Measurements from ENCODE around the gene BRD9. TPM values are rescaled to one million over a fixed set of nuclear protein-coding genes. Genes with fewer than 3 reads are reported as not detected.

Gene BRD9
- total RNA-seq, 1 donor from 2014 or later = 37.7 TPM

DNA sequence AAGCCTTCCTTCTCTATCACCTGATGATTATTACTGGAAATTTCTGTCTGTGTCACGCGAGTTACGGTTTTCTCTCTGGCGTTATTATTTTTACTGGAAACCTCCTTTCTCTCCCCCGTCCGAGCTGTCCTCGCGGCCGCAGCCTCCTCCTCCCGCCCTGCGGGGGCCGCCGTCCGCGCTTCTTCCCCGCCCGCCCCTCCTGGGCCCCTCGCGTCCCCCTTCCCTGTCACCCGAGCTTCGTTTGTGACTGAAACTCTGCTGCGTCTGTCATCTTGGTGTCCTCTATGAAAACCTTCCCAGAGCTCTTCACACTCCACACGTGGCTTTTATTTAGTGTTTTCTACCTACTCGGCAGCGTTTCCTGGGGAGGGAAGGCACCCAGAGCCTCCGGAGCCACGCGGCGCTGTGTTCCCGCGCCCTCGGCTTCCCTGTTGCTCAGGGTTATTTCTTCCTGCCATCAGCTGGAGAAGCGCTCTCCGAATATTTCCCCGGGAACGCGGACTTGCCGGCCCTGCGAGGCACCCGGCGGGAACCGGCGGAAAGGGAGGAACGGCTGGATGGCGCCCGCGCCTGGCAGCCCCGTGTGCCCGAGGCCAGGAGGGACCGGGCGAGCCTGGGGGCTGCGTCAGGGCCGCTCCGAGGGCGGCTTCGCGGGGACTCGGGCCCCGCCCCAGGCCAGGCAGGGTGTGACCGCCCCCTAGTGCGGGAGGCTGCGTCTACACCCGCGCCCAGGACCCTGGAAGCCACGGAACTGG lies 34.0 kb upstream of the BRD9 start:
- Histone ChIP-seq H3K27me3 (ENCODE audit: low read depth) (peaks cover 28% of the 10 kb centered on the region), H3K36me3 (no peaks in the 10 kb centered on the region), H3K4me3 (peak overlapping the region; percentile 49), H3K27ac (peak overlapping the region; percentile 66), H3K9me3 (no peaks in the 10 kb centered on the region), H3K4me1 (peaks cover 8% of the 10 kb centered on the region)
- DNase-seq = no peak
- TF ChIP-seq, protein P1, sequence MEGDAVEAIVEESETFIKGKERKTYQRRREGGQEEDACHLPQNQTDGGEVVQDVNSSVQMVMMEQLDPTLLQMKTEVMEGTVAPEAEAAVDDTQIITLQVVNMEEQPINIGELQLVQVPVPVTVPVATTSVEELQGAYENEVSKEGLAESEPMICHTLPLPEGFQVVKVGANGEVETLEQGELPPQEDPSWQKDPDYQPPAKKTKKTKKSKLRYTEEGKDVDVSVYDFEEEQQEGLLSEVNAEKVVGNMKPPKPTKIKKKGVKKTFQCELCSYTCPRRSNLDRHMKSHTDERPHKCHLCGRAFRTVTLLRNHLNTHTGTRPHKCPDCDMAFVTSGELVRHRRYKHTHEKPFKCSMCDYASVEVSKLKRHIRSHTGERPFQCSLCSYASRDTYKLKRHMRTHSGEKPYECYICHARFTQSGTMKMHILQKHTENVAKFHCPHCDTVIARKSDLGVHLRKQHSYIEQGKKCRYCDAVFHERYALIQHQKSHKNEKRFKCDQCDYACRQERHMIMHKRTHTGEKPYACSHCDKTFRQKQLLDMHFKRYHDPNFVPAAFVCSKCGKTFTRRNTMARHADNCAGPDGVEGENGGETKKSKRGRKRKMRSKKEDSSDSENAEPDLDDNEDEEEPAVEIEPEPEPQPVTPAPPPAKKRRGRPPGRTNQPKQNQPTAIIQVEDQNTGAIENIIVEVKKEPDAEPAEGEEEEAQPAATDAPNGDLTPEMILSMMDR (IDR thresholded peaks at IDR 0.05) = peak; percentile 26
- intact Hi-C loops (cut with DNase I) = no loop called here
- ATAC-seq = peak; percentile 77 to 82

DNA sequence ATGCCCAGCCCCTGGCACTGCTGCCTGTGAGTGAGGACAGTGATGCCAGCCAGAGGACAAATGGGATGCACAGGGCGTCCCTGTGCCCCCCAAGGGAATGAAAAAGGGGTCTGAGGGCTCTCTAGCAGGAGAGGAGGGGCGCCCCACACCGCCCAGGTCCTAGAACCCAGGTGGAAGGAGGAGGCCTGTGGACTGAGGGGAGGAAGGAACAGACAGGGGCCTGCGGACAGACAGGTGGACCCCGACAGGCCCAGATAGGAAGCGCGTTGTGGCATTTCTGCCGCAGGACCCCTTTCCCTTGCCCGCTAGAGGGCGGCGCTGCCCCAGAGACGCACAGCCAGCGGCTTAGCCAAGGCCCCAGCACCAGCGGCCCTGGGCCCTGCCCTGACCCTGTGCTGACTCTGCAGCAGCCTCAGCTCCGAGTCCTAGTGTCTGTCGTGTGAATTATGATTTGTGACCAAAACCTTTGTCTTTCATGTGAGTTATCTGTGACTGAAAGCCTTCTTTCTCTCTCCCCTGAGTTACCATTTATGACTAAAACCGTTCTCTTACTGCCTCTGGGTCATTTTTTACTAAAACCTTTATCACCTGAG lies 30.8 kb upstream of the BRD9 start:
- peaks cover 28% of the 10 kb centered on the region for H3K27me3 ChIP-seq (ENCODE audit: low read depth)
- peaks cover 8% of the 10 kb centered on the region for H3K4me1 ChIP-seq
- no peak overlapping the region for H3K27ac ChIP-seq
- no peaks in the 10 kb centered on the region for H3K9me3 ChIP-seq
- TF ChIP-seq, protein P1 (IDR thresholded peaks at IDR 0.05) = peak; percentile 90
- H3K36me3 ChIP-seq = no peaks in the 10 kb centered on the region
- H3K4me3 ChIP-seq = no peak overlapping the region
- intact Hi-C loops (cut with DNase I) = no loop called here
- ATAC-seq (peak; percentile 89 to 91), DNase-seq (peak; percentile 85)

DNA sequence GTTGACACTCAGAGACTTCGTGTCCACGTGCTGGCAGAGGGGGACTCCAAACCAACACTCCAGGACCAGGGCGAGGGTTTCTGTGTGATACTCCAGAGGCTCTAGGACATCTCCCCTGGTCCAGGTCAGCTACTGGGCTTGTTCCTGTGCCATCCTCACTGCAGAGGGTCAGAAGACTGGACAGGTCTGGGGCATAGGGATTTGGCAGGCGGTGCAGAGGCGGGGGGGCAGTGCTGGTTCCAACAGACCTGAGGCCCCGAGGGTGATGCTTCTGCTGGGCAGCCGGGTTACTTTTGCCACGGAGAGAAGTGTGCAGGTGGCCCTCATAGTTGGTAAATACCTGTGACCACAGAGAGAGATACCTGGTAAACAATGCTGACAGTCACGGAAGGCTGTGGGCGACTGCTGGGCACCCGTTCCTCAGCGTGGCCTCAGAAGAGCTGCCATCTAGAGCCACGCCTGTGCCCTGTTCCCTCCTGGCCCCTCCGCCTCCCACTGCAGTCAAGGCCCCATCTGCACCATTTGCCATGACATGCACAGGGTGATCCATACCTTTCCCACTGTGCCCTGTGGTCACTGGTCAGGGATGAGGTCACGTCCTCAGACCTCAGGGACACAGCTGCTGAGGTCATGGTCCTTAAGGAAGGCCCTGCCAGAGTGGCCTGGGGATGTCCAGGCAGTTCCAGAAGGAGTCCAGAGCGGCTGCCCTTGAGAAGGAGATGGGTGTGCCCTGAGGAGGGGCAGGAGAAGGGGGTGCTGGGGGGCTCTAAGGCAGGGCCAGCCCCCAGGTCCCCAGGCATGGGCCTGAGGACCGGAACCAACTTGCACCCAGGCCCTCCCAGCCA lies 30.1 kb upstream of the BRD9 start:
- H3K27me3 ChIP-seq (ENCODE audit: low read depth) = peaks cover 28% of the 10 kb centered on the region
- DNase-seq = no peak
- no peak overlapping the region for H3K4me3 ChIP-seq
- intact Hi-C loops (cut with DNase I) = no loop called here
- H3K9me3 ChIP-seq = no peaks in the 10 kb centered on the region
- H3K4me1 ChIP-seq = peaks cover 8% of the 10 kb centered on the region
- TF ChIP-seq, protein P1 (IDR thresholded peaks at IDR 0.05) = no peak
- H3K27ac ChIP-seq = no peak overlapping the region
- no peaks in the 10 kb centered on the region for H3K36me3 ChIP-seq
- peak in 1 of 2 donors; percentile 20 for ATAC-seq

DNA sequence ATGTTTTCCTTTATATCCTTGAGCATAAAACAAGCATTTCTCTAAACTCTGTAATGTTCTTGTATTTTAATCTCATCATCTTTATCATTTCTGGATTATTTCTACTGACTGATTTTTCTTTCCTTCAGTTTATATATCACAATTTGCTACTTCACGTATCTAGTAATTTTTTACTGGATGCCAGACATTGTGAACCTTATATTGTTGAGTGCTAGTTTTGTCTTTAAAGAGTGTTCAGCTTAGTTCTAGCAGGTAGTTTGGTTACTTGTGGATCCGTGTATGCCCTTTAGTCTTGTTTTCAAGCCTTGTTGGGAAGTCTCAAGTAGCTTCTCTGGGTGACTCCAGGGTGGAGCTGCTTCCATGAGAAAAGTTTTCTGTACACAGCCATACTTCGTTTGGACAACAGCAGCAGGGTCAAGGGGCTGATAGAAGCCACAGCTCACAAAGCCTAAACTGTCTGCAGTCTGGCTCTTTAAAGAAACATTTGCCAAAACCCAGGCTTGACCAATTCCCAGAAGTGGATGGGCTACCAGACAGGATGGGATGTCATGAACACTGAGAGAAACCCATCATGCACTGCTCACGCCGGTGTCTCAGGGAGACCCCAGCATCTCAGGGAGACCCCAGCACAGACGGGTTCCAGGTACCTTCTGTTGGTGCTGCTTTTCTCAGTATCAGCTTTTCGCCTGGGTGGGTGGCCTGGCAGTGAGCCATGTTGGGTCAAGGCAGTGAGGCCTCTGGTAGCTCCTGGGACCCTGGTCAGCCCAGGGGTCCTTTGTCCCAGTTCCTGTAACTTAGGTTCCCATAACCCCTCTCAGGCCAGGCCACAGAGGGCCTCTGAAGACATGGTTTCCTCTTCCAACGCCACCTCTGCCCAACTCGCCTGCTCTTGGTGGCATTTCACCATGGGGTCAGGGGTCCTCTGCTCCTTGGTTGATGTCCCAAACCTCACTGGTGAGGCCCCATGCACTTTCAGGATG lies 29.1 kb upstream of the BRD9 start:
- DNase-seq (no peak), ATAC-seq (no peak)
- Histone ChIP-seq H3K4me3 (no peak overlapping the region), H3K9me3 (no peaks in the 10 kb centered on the region), H3K36me3 (no peaks in the 10 kb centered on the region), H3K27me3 (ENCODE audit: low read depth) (peaks cover 19% of the 10 kb centered on the region), H3K27ac (no peak overlapping the region), H3K4me1 (peaks cover 5% of the 10 kb centered on the region)
- intact Hi-C loops (cut with DNase I) = no loop called here
- TF ChIP-seq, protein P1 (IDR thresholded peaks at IDR 0.05) = no peak

All from lower lobe of right lung (tissue), 2 donors.